Colonic mucosa (tissue), 4 donors: ENCODE results near the gene MTCH2. TPM values are rescaled to one million over a fixed set of nuclear protein-coding genes. Genes with fewer than 3 reads are reported as not detected.

ENCODE experiments used
- DNase-seq: peaks from one replicate; pipeline ENCODE4 v3.0.0-alpha.2; 2020
- H3K27ac ChIP-seq: fragments of 200-600 bp; one replicate; pipeline ENCODE4 v1.8.0; 2021
- H3K27me3 ChIP-seq: fragments of 200-600 bp; one replicate; pipeline ENCODE4 v1.8.0; 2021
- H3K36me3 ChIP-seq: fragments of 200-600 bp; one replicate; pipeline ENCODE4 v1.8.0; 2021
- H3K4me1 ChIP-seq: fragments of 200-600 bp; one replicate; pipeline ENCODE4 v1.8.0; 2021; ENCODE audit warnings: mild to moderate bottlenecking
- H3K4me3 ChIP-seq: fragments of 200-600 bp; one replicate; pipeline ENCODE4 v1.8.0; 2021
- H3K9ac ChIP-seq, 2 donors: one replicate each; pipeline ENCODE4 v1.7.0; 2013; ENCODE audit warnings: control low read depth in 2 of 2, low read depth in 2 of 2, low read length in 2 of 2
- H3K9me3 ChIP-seq: fragments of 200-600 bp; one replicate; pipeline ENCODE4 v1.8.0; 2021
- intact Hi-C: fragments of 100-400 bp; cut with DNase I; formaldehyde crosslinking; loops from one replicate; pipeline ENCODE4 v1.14.1; 2022
- total RNA-seq, 2 donors: library from RNA; stranded (reverse); fragmentation: NEBNext Ultra II Directional in 1 of 2; extraction: Animal tissue kit (Norgen Biotek cat#: 25700) in 1 of 2; gene quantifications; one replicate each; pipeline ENCODE4 v1.2.1, GENCODE V29; 2021
- TF ChIP-seq, protein P1 (sequence below): fragments of 200-600 bp; IDR thresholded peaks from one replicate; pipeline ENCODE4 v1.8.0; 2022; ENCODE audit warnings: antibody characterized with exemption, mild to moderate bottlenecking
- donor health status: healthy.
- donor health status: DM: no; HTN: no; CAD: no.
- donor health status: DM: no; HTN: no; CAD: no.

Gene MTCH2
- total RNA-seq, 2 donors from 2014 or later: 162 to 190 TPM

DNA sequence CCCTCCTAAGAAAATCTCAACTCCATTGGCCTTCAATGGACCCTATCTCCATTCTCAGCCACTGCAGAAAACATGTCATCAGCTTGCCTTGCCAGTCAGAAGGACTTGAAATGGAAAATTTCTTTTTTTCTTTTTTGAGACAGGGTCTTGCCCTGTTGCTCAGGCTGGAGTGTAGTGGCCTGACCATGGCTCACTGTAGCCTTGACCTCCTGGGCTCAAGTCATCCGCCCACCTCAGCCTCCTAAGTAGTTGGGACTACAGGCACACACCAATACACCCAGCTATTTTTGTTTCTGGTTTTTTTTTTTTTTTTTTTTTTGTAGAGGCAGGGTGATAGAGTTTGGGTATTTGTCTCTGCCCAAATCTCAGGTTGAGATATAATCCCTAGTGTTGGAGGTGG lies 43.8 kb upstream of the MTCH2 start:
- TF ChIP-seq, protein P1, sequence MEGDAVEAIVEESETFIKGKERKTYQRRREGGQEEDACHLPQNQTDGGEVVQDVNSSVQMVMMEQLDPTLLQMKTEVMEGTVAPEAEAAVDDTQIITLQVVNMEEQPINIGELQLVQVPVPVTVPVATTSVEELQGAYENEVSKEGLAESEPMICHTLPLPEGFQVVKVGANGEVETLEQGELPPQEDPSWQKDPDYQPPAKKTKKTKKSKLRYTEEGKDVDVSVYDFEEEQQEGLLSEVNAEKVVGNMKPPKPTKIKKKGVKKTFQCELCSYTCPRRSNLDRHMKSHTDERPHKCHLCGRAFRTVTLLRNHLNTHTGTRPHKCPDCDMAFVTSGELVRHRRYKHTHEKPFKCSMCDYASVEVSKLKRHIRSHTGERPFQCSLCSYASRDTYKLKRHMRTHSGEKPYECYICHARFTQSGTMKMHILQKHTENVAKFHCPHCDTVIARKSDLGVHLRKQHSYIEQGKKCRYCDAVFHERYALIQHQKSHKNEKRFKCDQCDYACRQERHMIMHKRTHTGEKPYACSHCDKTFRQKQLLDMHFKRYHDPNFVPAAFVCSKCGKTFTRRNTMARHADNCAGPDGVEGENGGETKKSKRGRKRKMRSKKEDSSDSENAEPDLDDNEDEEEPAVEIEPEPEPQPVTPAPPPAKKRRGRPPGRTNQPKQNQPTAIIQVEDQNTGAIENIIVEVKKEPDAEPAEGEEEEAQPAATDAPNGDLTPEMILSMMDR: no peak
- Histone ChIP-seq H3K27me3 (no peaks in the 10 kb centered on the region), H3K36me3 (no peaks in the 10 kb centered on the region), H3K9ac (no peak overlapping the region), H3K4me3 (no peak overlapping the region), H3K4me1 (no peaks in the 10 kb centered on the region), H3K27ac (no peak overlapping the region), H3K9me3 (no peaks in the 10 kb centered on the region)
- intact Hi-C loops: no loop called here
- no peak for DNase-seq

DNA sequence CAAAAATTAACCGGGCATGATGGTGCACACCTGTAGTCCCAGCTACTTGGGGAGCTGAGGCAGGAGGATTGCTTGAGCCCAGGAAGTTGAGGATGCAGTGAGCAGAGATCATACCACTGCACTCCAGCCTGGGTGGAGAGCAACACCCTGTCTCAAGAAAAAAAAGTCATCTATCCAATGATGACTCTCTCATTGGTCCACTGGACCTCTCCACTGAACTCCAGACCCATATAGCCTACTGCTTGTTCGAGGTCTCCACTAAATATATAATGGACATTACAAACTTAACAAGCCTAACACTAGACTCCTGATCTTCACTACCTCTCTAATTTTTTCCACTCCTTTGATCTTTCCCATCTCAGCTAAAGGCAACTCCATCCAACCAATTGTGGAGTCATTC lies 33.5 kb upstream of the MTCH2 start:
- H3K4me1 ChIP-seq: no peaks in the 10 kb centered on the region
- no peak overlapping the region for H3K4me3 ChIP-seq
- TF ChIP-seq, protein P1: no peak

DNA sequence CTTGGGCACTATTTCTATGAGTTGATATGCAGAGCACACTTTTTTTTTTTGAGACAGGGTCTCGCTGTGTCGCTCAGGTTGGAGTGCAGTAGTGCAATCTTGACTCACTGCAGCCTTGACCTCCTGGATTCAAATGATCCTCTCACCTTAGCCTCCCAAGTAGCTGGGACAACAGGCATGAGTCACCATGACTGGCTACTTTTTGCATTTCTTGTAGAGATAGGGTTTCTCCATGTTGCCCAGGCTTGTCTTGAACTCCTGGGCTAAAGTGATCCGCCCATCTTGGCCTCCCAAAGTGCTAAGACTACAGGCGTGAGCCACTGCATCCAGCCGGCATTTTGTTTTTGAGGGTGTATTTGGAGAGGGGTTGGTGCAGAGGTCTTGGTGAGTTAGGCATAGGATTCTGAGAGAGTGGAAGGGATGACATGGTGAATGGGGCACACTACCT lies 29.9 kb upstream of the MTCH2 start:
- Histone ChIP-seq H3K4me1 (no peaks in the 10 kb centered on the region), H3K27me3 (no peaks in the 10 kb centered on the region), H3K9ac (no peak overlapping the region), H3K36me3 (no peaks in the 10 kb centered on the region), H3K9me3 (no peaks in the 10 kb centered on the region), H3K27ac (no peak overlapping the region), H3K4me3 (no peak overlapping the region)
- TF ChIP-seq, protein P1: no peak
- DNase-seq: no peak
- intact Hi-C loops: no loop called here

More for the DNA sequence above, 33.5 kb upstream of the MTCH2 start:
- H3K27me3 ChIP-seq: no peaks in the 10 kb centered on the region
- no peak overlapping the region for H3K9ac ChIP-seq
- intact Hi-C loops: no loop called here
- no peak overlapping the region for H3K27ac ChIP-seq
- H3K9me3 ChIP-seq: no peaks in the 10 kb centered on the region
- no peak for DNase-seq
- H3K36me3 ChIP-seq: no peaks in the 10 kb centered on the region

DNA sequence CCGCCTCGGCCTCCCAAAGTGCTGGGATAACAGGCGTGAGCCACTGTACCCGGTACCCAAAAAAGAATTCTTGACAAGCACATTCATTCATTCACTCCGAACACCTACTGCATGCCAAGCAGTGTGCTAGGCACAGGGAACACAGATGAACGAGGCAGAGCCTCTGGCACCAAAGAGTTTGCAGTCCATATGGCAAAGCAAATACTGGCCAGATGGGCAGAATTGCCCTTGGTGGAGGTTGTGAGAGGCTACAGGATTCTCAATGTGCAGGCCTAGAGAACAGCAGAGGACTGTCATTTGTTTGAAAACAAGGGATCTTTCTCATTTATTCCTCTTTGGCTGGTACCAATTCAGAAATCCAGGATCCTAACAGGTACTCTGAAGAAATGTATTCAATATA lies 27.5 kb upstream of the MTCH2 start:
- no peak overlapping the region for H3K4me3 ChIP-seq
- intact Hi-C loops: no loop called here
- no peaks in the 10 kb centered on the region for H3K36me3 ChIP-seq
- TF ChIP-seq, protein P1: no peak
- no peaks in the 10 kb centered on the region for H3K4me1 ChIP-seq
- no peak overlapping the region for H3K27ac ChIP-seq
- no peaks in the 10 kb centered on the region for H3K27me3 ChIP-seq
- H3K9me3 ChIP-seq: no peaks in the 10 kb centered on the region
- no peak overlapping the region for H3K9ac ChIP-seq
- no peak for DNase-seq

DNA sequence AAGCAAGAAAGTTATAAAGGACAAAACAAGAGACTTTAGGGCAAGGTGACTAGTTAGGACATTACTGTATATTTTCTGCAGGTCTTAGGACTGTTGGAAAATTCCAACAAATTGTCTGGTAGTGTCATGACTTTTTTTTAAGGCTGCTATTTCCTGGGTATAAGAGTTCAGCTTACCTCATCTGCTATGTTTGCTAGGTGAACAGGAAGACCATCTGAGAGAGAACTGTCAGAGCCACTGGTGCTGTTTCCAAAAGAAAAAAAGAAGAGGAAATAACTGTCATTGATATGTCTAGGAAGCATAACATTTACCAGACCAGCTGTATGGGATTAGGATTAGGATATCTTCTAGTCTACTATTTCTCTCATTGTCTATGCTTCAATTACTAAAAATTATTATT lies 26.3 kb upstream of the MTCH2 start:
- no peak overlapping the region for H3K4me3 ChIP-seq
- TF ChIP-seq, protein P1: no peak
- no peaks in the 10 kb centered on the region for H3K27me3 ChIP-seq
- DNase-seq: no peak
- H3K27ac ChIP-seq: no peak overlapping the region
- no peaks in the 10 kb centered on the region for H3K36me3 ChIP-seq
- no peaks in the 10 kb centered on the region for H3K9me3 ChIP-seq
- no peak overlapping the region for H3K9ac ChIP-seq
- intact Hi-C loops: no loop called here
- no peaks in the 10 kb centered on the region for H3K4me1 ChIP-seq

DNA sequence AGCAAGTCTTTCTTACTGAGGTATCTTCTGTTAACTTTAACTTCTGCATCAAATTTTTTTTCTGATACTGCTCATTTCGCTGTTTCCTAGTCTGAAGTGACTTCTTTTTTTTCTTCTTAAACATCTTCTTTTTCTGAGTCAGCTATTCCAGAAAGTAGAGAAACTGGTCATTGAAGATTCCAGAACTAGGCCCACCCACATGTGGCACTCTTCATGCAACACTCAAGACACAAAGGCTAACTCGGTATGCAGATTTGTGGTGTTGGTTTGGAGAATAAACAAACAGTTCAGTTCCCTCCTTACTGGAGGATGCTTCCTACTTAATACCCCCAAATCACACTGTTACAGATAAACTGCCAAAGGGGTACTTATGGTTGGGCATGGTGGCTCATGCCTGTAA lies 25.2 kb upstream of the MTCH2 start:
- TF ChIP-seq, protein P1: no peak

More for the DNA sequence above, 25.2 kb upstream of the MTCH2 start:
- intact Hi-C loops: no loop called here
- no peaks in the 10 kb centered on the region for H3K27me3 ChIP-seq
- H3K27ac ChIP-seq: no peak overlapping the region
- no peaks in the 10 kb centered on the region for H3K9me3 ChIP-seq
- H3K4me1 ChIP-seq: no peaks in the 10 kb centered on the region
- no peak overlapping the region for H3K4me3 ChIP-seq
- DNase-seq: no peak
- no peaks in the 10 kb centered on the region for H3K36me3 ChIP-seq
- H3K9ac ChIP-seq: no peak overlapping the region
